Measurements from ENCODE around the gene KRTAP5-4.

The KRTAP5-4 gene

DNA sequence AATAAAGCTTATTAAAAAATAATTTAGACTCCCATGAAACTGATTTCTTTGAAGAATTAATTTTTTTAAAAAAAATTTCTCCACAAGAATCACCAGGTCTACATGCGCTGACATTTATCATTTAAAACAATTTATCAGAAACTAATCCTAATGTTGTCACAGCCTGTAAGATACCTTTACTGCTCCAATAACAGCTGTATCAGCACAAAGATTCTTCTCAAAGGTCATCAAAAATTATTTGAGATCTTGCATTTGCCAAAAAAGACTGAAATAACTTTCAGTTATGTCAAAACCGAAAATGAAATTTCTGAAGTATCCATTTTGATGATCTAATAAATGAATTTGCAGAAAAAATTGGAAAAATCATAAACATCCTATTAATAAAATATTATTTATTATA is 15.7 kb upstream of the KRTAP5-4 start:
- Mint-ChIP-seq H3K4me1 (peaks cover 2% of the 10 kb centered on the region), H3K27ac (no peak overlapping the region), H3K27me3 (peaks cover 26% of the 10 kb centered on the region), H3K4me3 (no peak overlapping the region), H3K36me3 (no peaks in the 10 kb centered on the region), H3K9me3 (no peaks in the 10 kb centered on the region)
- DNase-seq = no peak
- CTCF ChIA-PET = interaction anchor here (1.2 to 3.3 kb wide), 3 partner anchors 8 to 10 kb away, joined by 3 to 11 read pairs (median 3); no protein-coding TSS in a partner anchor

- H3K4me1 Mint-ChIP-seq = peaks cover 2% of the 10 kb centered on the region
- H3K36me3 Mint-ChIP-seq = no peaks in the 10 kb centered on the region
- H3K9me3 Mint-ChIP-seq = no peaks in the 10 kb centered on the region
- CTCF ChIA-PET = no interaction called here
- no peak overlapping the region for H3K27ac Mint-ChIP-seq
- H3K4me3 Mint-ChIP-seq = no peak overlapping the region
- DNase-seq = no peak
- peaks cover 34% of the 10 kb centered on the region for H3K27me3 Mint-ChIP-seq
Observed at GRCh38 chr11:1636291-1636950, 14.5 kb upstream of the KRTAP5-4 start.

DNA sequence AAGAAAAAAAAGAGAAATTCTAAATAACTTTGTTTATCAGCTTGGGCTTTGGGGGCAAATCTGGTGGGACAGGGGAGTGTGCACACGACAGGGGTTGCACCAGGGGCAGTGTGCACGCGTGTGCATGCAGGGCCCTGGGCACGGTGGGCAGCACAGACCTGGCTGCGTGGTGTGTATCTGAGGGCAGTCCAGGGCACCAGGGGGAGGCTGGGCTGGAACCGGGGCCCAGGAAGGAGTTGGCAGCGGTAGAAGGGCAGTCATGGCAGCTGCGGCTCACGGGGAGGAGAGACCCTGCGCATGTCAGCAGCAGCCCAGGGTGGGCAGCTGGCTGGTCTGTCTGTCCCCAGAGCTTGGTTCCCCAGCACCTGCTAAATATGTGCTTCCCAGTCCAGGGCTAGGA is 11.9 kb upstream of the KRTAP5-4 start:
- Mint-ChIP-seq H3K9me3 (no peaks in the 10 kb centered on the region), H3K4me3 (no peak overlapping the region), H3K27me3 (peaks cover 46% of the 10 kb centered on the region), H3K36me3 (no peaks in the 10 kb centered on the region), H3K27ac (no peak overlapping the region), H3K4me1 (peaks cover under 1% of the 10 kb centered on the region)
- CTCF ChIA-PET = interaction anchor here (0.6 to 1.5 kb wide), 2 partner anchors 19 to 59 kb away, joined by 3 to 5 read pairs; no protein-coding TSS in a partner anchor
- DNase-seq = no peak

GRCh38 chr11:1632053-1632714 is 10.2 kb upstream of the KRTAP5-4 start:
- H3K27me3 Mint-ChIP-seq = peaks cover 57% of the 10 kb centered on the region
- no peak overlapping the region for H3K4me3 Mint-ChIP-seq
- DNase-seq = no peak
- no peak overlapping the region for H3K27ac Mint-ChIP-seq
- CTCF ChIA-PET = interaction anchor here (1.3 to 2.0 kb wide), 3 partner anchors 14 to 85 kb away, joined by 3 to 6 read pairs (median 5); no protein-coding TSS in a partner anchor
- no peaks in the 10 kb centered on the region for H3K4me1 Mint-ChIP-seq
- H3K36me3 Mint-ChIP-seq = no peaks in the 10 kb centered on the region
- H3K9me3 Mint-ChIP-seq = no peaks in the 10 kb centered on the region

DNA sequence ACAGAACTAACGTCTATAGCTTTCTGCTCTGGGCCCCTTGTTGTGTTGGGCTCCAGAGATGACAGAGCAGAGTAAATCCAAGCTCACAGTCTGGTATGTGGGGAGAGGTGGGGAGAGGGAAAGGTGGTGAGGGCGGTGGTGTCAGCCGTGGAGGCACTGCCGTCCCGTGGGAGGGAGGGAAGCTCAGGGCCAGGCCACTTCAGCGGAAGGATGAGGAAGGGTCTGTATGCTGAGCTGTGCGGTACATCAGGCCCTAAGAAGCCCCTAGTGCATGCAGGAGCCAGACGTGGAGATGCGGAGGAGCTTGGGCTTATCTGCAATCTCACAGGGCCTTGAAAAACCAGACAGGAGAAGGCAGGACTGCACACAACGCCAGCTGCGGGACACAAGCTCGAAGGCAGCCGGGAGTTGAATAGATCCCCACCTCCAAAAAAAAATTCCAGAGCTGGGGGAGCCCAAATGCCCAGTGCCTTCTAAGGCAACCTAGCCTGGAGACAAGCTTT is 9.2 kb upstream of the KRTAP5-4 start:
- H3K9me3 Mint-ChIP-seq = no peaks in the 10 kb centered on the region
- H3K4me1 Mint-ChIP-seq = no peaks in the 10 kb centered on the region
- DNase-seq = no peak
- no peaks in the 10 kb centered on the region for H3K36me3 Mint-ChIP-seq
- H3K4me3 Mint-ChIP-seq = no peak overlapping the region
- H3K27ac Mint-ChIP-seq = no peak overlapping the region
- peaks cover 66% of the 10 kb centered on the region for H3K27me3 Mint-ChIP-seq
- CTCF ChIA-PET = interaction anchor here (1.0 to 2.0 kb wide), 8 partner anchors 9 to 405 kb away, joined by 3 to 6 read pairs (median 4); no protein-coding TSS in a partner anchor

DNA sequence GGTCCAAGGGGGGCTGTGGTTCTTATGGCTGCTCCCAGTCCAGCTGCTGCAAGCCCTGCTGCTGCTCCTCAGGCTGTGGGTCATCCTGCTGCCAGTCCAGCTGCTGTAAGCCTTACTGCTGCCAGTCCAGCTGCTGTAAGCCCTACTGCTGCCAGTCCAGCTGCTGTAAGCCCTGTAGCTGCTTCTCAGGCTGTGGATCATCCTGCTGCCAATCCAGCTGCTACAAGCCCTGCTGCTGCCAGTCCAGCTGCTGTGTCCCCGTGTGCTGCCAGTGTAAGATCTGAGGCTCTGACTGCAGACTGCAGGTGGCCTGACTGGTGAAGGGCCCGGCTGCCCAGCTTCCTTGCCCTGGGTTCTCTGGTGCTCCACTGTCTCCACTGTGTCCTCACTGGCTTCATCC is 8.3 kb upstream of the KRTAP5-4 start:
- CTCF ChIA-PET = interaction anchor here (1.3 to 1.4 kb wide), 4 partner anchors 9 to 56 kb away, joined by 3 to 5 read pairs (median 4); no protein-coding TSS in a partner anchor
- DNase-seq = no peak
- Mint-ChIP-seq H3K4me1 (no peaks in the 10 kb centered on the region), H3K9me3 (no peaks in the 10 kb centered on the region), H3K27me3 (peaks cover 73% of the 10 kb centered on the region), H3K36me3 (no peaks in the 10 kb centered on the region), H3K27ac (no peak overlapping the region), H3K4me3 (no peak overlapping the region)

- Mint-ChIP-seq H3K27ac (no peak within 1 kb of the TSS), H3K4me1 (no peaks in the 10 kb centered on the region), H3K4me3 (no peak within 1 kb of the TSS), H3K9me3 (no peaks in the 10 kb centered on the region), H3K27me3 (peaks cover 72% of the 10 kb centered on the region), H3K36me3 (no peaks in the 10 kb centered on the region)
- DNase-seq = no peak
- CTCF ChIA-PET = interaction anchor here (1.3 to 2.6 kb wide), 3 partner anchors 9 to 83 kb away, joined by 4 to 11 read pairs (median 5); no protein-coding TSS in a partner anchor
Observed at GRCh38 chr11:1629326-1630185, 7.6 kb upstream of the KRTAP5-4 start, which contains the start of gene KRTAP5-5. Gene KRTAP5-5, plus strand, starts transcription at chr11:1629775. Its CDS starts 66 bp downstream, at chr11:1629841.

GRCh38 chr11:1628506-1629325 is 6.8 kb upstream of the KRTAP5-4 start:
- peak; percentile 69 for DNase-seq
- Mint-ChIP-seq H3K36me3 (no peaks in the 10 kb centered on the region), H3K4me1 (no peaks in the 10 kb centered on the region), H3K4me3 (no peak overlapping the region), H3K27ac (no peak overlapping the region), H3K9me3 (no peaks in the 10 kb centered on the region), H3K27me3 (peaks cover 69% of the 10 kb centered on the region)
- CTCF ChIA-PET = interaction anchor here (0.8 to 2.6 kb wide), 3 partner anchors 10 to 82 kb away, joined by 3 to 11 read pairs (median 5); no protein-coding TSS in a partner anchor

DNA sequence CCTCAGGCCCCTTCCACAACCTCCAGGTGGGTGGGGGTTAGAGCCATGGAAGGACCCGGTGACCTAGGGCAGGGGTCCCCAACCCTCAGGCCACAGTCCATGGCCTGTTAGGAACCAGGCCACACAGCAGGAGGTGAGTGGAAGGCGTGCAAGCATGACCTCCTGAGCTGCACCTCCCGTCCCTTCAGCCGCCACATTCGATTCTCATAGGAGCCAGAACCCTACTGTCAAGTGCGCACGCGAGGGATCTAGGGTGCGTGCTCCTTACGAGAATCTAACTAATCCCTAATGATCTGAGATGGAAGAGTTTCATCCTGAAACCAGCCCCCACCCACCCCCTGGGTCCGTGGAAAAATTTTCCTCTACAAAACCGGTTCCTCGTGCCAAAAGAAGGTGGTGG is 3.6 kb upstream of the KRTAP5-4 start:
- H3K27me3 Mint-ChIP-seq = peaks cover 55% of the 10 kb centered on the region
- no peak overlapping the region for H3K27ac Mint-ChIP-seq
- no peaks in the 10 kb centered on the region for H3K9me3 Mint-ChIP-seq
- H3K4me3 Mint-ChIP-seq = no peak overlapping the region
- DNase-seq = no peak
- CTCF ChIA-PET = no interaction called here
- no peaks in the 10 kb centered on the region for H3K4me1 Mint-ChIP-seq
- no peaks in the 10 kb centered on the region for H3K36me3 Mint-ChIP-seq

DNA sequence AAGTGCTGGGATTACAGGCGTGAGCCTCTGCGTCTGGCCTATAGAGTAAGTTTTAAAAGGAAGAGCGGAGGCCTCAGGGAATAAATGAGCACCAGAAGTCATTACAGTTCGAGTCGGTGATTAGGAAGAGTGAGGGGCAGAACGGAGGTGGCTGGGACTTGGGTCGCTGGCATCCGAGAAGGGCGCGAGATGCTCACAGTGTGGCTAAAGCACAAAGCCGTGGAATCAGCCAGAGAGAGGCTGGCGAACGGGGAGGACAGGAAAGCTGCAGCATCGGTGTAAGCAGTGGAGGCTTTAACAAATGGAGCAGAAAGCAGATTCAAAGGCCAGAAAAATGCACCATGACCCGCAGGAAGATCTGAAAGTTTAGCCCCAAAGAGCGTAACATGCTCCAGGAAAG is 2.7 kb upstream of the KRTAP5-4 start:
- CTCF ChIA-PET = interaction anchor here (1.0 to 1.5 kb wide), 2 partner anchors 15 to 28 kb away, joined by 3 read pairs; no protein-coding TSS in a partner anchor
- H3K27me3 Mint-ChIP-seq = peaks cover 46% of the 10 kb centered on the region
- no peak for DNase-seq
- H3K4me3 Mint-ChIP-seq = no peak overlapping the region
- H3K4me1 Mint-ChIP-seq = no peaks in the 10 kb centered on the region
- H3K27ac Mint-ChIP-seq = no peak overlapping the region
- H3K36me3 Mint-ChIP-seq = no peaks in the 10 kb centered on the region
- no peaks in the 10 kb centered on the region for H3K9me3 Mint-ChIP-seq

DNA sequence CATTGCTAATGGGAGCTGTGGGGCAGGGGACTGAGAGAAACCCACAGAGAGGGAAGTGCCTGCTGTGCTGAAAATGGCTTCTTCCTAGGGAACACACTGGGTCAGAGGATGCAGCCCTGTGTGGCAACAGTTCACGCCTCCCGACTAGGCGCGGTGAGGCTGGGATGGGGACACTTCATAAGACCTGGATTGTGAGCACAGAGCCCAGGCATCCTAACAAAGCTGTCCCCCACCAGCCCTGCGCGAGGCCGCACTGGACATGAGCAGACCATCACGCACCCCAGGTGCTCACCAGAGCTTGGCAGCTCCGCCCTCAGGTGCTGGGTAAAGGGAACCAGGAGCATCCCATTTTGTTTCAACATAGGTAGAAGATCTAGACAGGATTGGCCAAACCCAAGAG is 1.8 kb upstream of the KRTAP5-4 start:
- Mint-ChIP-seq H3K27me3 (peaks cover 38% of the 10 kb centered on the region), H3K27ac (no peak overlapping the region), H3K4me1 (peaks cover 2% of the 10 kb centered on the region), H3K9me3 (no peaks in the 10 kb centered on the region), H3K36me3 (no peaks in the 10 kb centered on the region), H3K4me3 (no peak overlapping the region)
- CTCF ChIA-PET = interaction anchor here (1.0 to 1.5 kb wide), 2 partner anchors 16 to 29 kb away, joined by 3 read pairs; no protein-coding TSS in a partner anchor
- DNase-seq = no peak

GRCh38 chr11:1619449-1619848 is 2.5 kb downstream of the KRTAP5-4 start:
- no peaks in the 10 kb centered on the region for H3K9me3 Mint-ChIP-seq
- H3K4me1 Mint-ChIP-seq = peaks cover 2% of the 10 kb centered on the region
- H3K27ac Mint-ChIP-seq = no peak overlapping the region
- DNase-seq = no peak
- no peaks in the 10 kb centered on the region for H3K36me3 Mint-ChIP-seq
- no peak overlapping the region for H3K4me3 Mint-ChIP-seq
- H3K27me3 Mint-ChIP-seq = peaks cover 13% of the 10 kb centered on the region
- CTCF ChIA-PET = interaction anchor here (1.3 kb wide), 1 partner anchor 33 kb away, joined by 3 read pairs; no protein-coding TSS in a partner anchor

GRCh38 chr11:1618231-1618630 is 3.7 kb downstream of the KRTAP5-4 start:
- CTCF ChIA-PET = no interaction called here
- H3K4me1 Mint-ChIP-seq = peaks cover 2% of the 10 kb centered on the region

More at GRCh38 chr11:1618231-1618630, 3.7 kb downstream of the KRTAP5-4 start:
- Mint-ChIP-seq H3K4me3 (no peak overlapping the region), H3K9me3 (no peaks in the 10 kb centered on the region), H3K36me3 (no peaks in the 10 kb centered on the region), H3K27me3 (peaks cover 13% of the 10 kb centered on the region), H3K27ac (no peak overlapping the region)
- DNase-seq = no peak
